T47D (cell line): ENCODE data around the gene CENPM.

ENCODE experiments used
- DNase-seq, 2 experiments: peaks; one replicate each; pipeline versions ENCODE4 v3.0.0 to v3.0.0-alpha.2; 2011 to 2012; ENCODE audit warnings: low read depth in 1 of 2, low spot score in 1 of 2
- JUND ChIP-seq: IDR thresholded peaks from 2 replicates; pipeline ENCODE4 v1.6.1; 2012; ENCODE audit warnings: low read depth
- in situ Hi-C: cut with HindIII; loops from 2 replicates; pipeline ENCODE4 v1.10.0; 2016; ENCODE audit warnings: low sequenced_read_pairs, low pct_unique_long_range_greater_than_20kb

CENPM gene

GRCh38 chr22:41935509-41935908 is 11.4 kb downstream of the CENPM start:
- DNase-seq, result no peak
- no peak for TF ChIP-seq JUND
- in situ Hi-C loops, result no loop called here

DNA sequence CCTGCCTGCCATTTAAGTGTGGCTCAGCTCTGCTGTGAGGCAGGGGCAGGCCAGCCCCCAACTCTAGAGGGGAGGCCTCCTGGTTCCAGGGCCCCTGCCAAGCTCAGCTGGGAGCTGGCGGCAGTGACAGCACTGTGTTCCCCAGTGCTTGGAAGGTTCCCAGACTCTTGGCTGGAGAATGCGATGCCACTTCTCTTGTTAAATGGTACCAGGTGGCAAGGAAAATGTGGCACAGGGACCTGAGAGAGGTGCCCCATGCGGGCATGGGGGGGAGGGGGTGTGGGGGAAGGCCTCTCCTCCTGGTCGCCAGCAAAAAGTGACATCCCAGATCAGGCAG is 12.0 kb downstream of the CENPM start:
- in situ Hi-C loops, result no loop called here
- TF ChIP-seq JUND, result no peak
- no peak for DNase-seq

DNA sequence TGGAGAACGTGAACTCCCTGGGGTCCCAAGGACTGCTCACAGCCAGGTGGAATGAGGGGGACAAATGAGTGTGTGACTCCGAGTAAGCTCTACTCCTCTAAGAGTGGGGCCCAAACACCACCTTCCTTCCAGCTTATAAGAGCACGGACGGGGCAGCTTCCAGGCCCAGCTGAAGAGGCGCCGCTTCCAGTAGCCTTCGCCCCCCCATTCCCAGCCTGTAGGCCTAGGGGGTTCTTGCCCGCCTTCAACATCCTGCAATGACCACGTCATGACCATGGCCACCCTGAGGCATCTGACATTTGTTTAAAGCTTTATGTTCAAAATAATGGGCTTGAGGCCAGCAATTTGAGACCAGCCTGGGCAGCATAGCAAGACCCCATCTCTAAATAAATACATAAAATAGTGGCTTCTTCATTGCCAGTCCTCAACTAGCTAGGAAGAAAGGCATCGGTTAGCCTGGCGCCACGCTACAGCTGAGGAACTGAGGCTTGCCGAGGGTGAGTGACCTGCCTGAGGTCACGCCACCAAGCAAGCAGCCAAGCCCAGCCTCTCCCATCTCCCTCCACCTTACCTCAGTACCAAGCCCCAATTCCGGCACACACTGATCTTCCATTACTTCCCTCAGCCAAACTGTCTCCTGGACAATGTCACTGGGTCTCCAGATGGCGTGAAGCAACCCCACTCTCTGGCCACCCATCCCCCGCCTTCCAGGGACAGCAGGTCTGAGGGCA is 12.5 kb downstream of the CENPM start:
- DNase-seq, result no peak
- no peak for TF ChIP-seq JUND
- in situ Hi-C loops, result no loop called here

- no peak for TF ChIP-seq JUND
- in situ Hi-C loops, result no loop called here
- no peak for DNase-seq
Observed at GRCh38 chr22:41933411-41934177, 13.4 kb downstream of the CENPM start.

- in situ Hi-C loops, result no loop called here
Observed at GRCh38 chr22:41932353-41932752, 14.6 kb downstream of the CENPM start.

DNA sequence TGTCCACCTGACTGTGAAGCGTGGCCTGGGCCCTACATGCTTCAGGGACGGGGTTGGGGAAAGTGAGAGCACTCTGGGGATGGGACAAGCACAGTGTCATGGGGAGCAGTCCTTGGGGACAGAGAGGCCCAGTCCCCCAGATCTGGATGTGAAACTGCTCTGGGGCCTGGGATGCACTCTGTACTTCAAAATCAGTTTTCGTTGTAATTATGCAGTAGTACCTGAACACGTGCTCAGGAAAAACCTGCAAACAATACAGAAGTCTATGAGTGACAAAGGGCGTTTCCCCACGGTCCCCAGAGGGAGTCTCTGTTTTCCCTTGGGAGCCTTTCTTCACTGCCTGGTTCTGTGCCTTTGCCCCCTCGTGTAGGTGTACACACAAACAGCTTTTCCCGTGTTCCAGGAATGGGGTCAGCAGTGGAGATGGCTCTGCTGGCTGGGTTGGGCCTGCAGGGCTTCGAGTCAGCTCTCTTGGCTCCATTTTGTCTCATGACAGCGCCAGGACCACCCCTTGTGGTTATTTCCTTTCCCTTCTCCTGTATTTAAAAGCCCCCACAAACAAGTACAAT is 15.2 kb downstream of the CENPM start:
- TF ChIP-seq JUND, result no peak
- DNase-seq, result no peak
- in situ Hi-C loops, result no loop called here

More at GRCh38 chr22:41932353-41932752, 14.6 kb downstream of the CENPM start:
- no peak for DNase-seq
- no peak for TF ChIP-seq JUND

- no peak for TF ChIP-seq JUND
- DNase-seq, result no peak
- in situ Hi-C loops, result no loop called here
Observed at GRCh38 chr22:41929418-41929810, 17.5 kb downstream of the CENPM start.

- DNase-seq, result no peak
- no peak for TF ChIP-seq JUND
- in situ Hi-C loops, result no loop called here
Observed at GRCh38 chr22:41928593-41929417, 18.1 kb downstream of the CENPM start.

DNA sequence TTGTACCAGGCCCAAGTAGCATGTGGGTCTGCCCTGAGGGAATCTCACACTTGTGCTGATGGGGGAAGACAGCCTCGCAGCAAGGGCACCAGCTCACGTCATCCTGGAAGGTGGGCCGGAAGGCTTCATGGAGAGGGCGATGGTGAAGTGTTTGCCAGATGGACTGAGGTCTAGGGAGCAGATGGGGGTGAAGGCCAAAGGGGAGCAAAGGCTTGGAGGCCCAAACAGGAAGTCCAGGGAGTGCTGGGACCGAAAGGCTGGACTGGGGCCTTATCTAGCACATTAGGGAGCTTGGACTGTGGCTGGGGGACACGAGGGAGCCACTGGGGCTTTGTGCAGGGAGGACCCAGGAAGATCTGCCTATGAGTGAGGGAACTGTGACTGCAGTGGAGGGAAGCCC is 19.1 kb downstream of the CENPM start:
- in situ Hi-C loops, result no loop called here
- no peak for DNase-seq
- TF ChIP-seq JUND, result no peak

DNA sequence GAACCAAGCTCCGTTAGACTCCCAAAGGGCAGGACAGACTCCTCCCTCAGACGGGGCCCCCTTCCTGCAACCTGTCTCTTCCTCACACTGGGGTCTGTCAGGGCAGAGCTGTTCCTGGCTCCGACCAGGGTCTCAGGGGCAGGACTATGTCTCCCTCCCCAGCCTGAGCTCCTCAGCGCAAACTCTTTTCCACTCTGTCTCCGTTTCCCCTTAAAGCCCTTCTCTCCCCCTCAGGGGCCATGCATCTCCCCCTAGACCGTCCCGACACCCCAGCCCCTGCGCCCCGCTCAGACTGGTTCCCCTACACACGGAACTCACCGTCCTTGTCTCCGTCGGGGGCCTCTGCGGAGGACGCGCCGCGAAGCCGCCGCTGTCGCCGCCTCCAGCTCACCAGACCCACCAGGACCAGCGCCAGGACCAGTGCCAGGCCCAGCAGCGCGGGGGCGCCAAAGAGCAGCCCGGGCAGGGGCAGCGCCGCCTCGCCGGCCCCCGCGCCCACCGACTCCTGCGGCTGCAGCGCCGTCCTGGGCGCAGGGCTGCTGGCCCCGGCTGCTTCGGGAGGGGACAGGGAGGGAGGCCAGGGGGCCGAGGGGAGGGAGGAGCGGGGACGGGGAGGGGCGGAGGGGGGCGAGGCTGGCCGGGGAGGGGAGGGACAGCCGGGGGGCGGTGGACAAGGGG is 21.0 kb downstream of the CENPM start:
- peak in 1 of 2 experiments; percentile 58 for DNase-seq
- in situ Hi-C loops, result no loop called here
- no peak for TF ChIP-seq JUND

GRCh38 chr22:41923595-41924276 is 23.2 kb downstream of the CENPM start:
- no peak for TF ChIP-seq JUND
- no peak for DNase-seq
- in situ Hi-C loops, result no loop called here
